BE2C (cell line): Measurements from ENCODE around the gene PBX4.

ENCODE experiments used
- DNase-seq: peaks from one replicate; pipeline ENCODE4 v3.0.0-alpha.2; 2020
- H3K27me3 ChIP-seq: fragments of 250-450 bp; sonication (Bioruptor Pico); 2 replicates; pipeline ENCODE4 v1.5.1; 2020; ENCODE audit warnings: mild to moderate bottlenecking
- H3K36me3 ChIP-seq: fragments of 250-450 bp; sonication (Bioruptor Pico); 2 replicates; pipeline ENCODE4 v1.5.1; 2020; ENCODE audit warnings: mild to moderate bottlenecking
- H3K4me1 ChIP-seq: fragments of 250-450 bp; sonication (Bioruptor Pico); 2 replicates; pipeline ENCODE4 v1.5.1; 2020
- H3K4me3 ChIP-seq: 2 replicates; pipeline ENCODE4 v1.5.1; 2011; ENCODE audit warnings: low read depth, low read length
- H3K9me3 ChIP-seq: fragments of 250-450 bp; sonication (Bioruptor Pico); 2 replicates; pipeline ENCODE4 v1.5.1; 2020
- CTCF ChIP-seq: IDR thresholded peaks from 2 replicates; pipeline ENCODE4 v1.5.1; 2012; ENCODE audit warnings: mild to moderate bottlenecking, low read depth, low read length

PBX4 gene

GRCh38 chr19:19527674-19528625 is 90.5 kb downstream of the PBX4 start:
- Histone ChIP-seq H3K4me3 (no peak overlapping the region), H3K9me3 (no peaks in the 10 kb centered on the region), H3K4me1 (peaks cover 7% of the 10 kb centered on the region), H3K36me3 (peaks cover 16% of the 10 kb centered on the region), H3K27me3 (no peaks in the 10 kb centered on the region; the same call in 1 of the 2 replicates)
- no peak for TF ChIP-seq CTCF
- no peak for DNase-seq

- DNase-seq, result no peak
- H3K36me3 ChIP-seq, result peaks cover 18% of the 10 kb centered on the region
- TF ChIP-seq CTCF, result no peak
- peaks cover 7% of the 10 kb centered on the region for H3K4me1 ChIP-seq
- no peak overlapping the region for H3K4me3 ChIP-seq
- H3K27me3 ChIP-seq, result no peaks in the 10 kb centered on the region; the same call in 1 of the 2 replicates
- no peaks in the 10 kb centered on the region for H3K9me3 ChIP-seq
Measured at GRCh38 chr19:19527371-19527656, 91.2 kb downstream of the PBX4 start.

- H3K36me3 ChIP-seq, result peaks cover 18% of the 10 kb centered on the region
- no peaks in the 10 kb centered on the region; the same call in 1 of the 2 replicates for H3K27me3 ChIP-seq
- peaks cover 7% of the 10 kb centered on the region for H3K4me1 ChIP-seq
- H3K9me3 ChIP-seq, result no peaks in the 10 kb centered on the region
- H3K4me3 ChIP-seq, result no peak overlapping the region
- DNase-seq, result no peak
- no peak for TF ChIP-seq CTCF
Measured at GRCh38 chr19:19526581-19527370, 91.7 kb downstream of the PBX4 start.

- no peak for TF ChIP-seq CTCF
- H3K36me3 ChIP-seq, result peaks cover 18% of the 10 kb centered on the region
- H3K4me3 ChIP-seq, result no peak overlapping the region
- peaks cover 7% of the 10 kb centered on the region for H3K4me1 ChIP-seq
- no peaks in the 10 kb centered on the region for H3K9me3 ChIP-seq
- DNase-seq, result no peak
- H3K27me3 ChIP-seq, result no peaks in the 10 kb centered on the region; the same call in 1 of the 2 replicates
Measured at GRCh38 chr19:19525611-19526380, 92.7 kb downstream of the PBX4 start.

- DNase-seq, result no peak
- peaks cover 28% of the 10 kb centered on the region for H3K36me3 ChIP-seq
- H3K27me3 ChIP-seq, result no peaks in the 10 kb centered on the region; the same call in 1 of the 2 replicates
- H3K9me3 ChIP-seq, result no peaks in the 10 kb centered on the region
- H3K4me3 ChIP-seq, result no peak overlapping the region
- peaks cover 2% of the 10 kb centered on the region for H3K4me1 ChIP-seq
- TF ChIP-seq CTCF, result no peak
Measured at GRCh38 chr19:19524053-19524452, 94.4 kb downstream of the PBX4 start.
